WTC11 (cell line): ENCODE results near the gene CTNNA3. TPM values are rescaled to one million over a fixed set of nuclear protein-coding genes. Genes with fewer than 3 reads are reported as not detected.

ENCODE experiments used
- ATAC-seq: fragments of 200-7000 bp; cut with Tn5 transposase; 2 replicates; pipeline ENCODE4 v1.10.0; 2021; ENCODE audit warnings: mild to moderate bottlenecking, moderate library complexity
- CTCF ChIA-PET: fragments of 300-600 bp; sonication (Branson Sonifier 250); formaldehyde crosslinking; loops from one replicate; lab custom pipeline; 2021; ENCODE audit warnings: antibody characterized with exemption; lab: Charles Lee
- POLR2A ChIA-PET: fragments of 350-600 bp; sonication (Branson Sonifier 250); formaldehyde crosslinking; loops from one replicate; lab custom pipeline; 2021; ENCODE audit warnings: antibody characterized with exemption; lab: Charles Lee
- DNase-seq: peaks from one replicate; pipeline ENCODE4 v3.0.0; 2021; ENCODE audit warnings: low spot score
- H3K27ac Mint-ChIP-seq: 2 replicates; pipeline ENCODE4 v1.8.0; 2021; ENCODE audit warnings: mixed read lengths
- H3K27me3 Mint-ChIP-seq: 2 replicates; pipeline ENCODE4 v1.8.0; 2021; ENCODE audit warnings: low read depth, mild to moderate bottlenecking, moderate library complexity, mixed read lengths
- H3K36me3 Mint-ChIP-seq: 2 replicates; pipeline ENCODE4 v1.8.0; 2021; ENCODE audit warnings: mixed read lengths
- H3K4me1 Mint-ChIP-seq: 2 replicates; pipeline ENCODE4 v1.8.0; 2022; ENCODE audit warnings: mixed read lengths
- H3K4me3 Mint-ChIP-seq: 2 replicates; pipeline ENCODE4 v1.8.0; 2021; ENCODE audit warnings: mild to moderate bottlenecking, moderate library complexity, mixed read lengths
- H3K9me3 Mint-ChIP-seq: 2 replicates; pipeline ENCODE4 v1.8.0; 2021; ENCODE audit warnings: mixed read lengths
- CBFB ChIP-seq: sonication (generic); formaldehyde crosslinking; IDR thresholded peaks from 2 replicates; pipeline ENCODE4 v1.8.1; 2022; ENCODE audit warnings: mild to moderate bottlenecking, low read depth, missing genetic modification reagents
- E2F1 ChIP-seq: sonication (generic); formaldehyde crosslinking; IDR thresholded peaks from 2 replicates; pipeline ENCODE4 v1.8.0; 2022; ENCODE audit warnings: mild to moderate bottlenecking, missing genetic modification reagents
- FOXK1 ChIP-seq: sonication (generic); formaldehyde crosslinking; IDR thresholded peaks from 2 replicates; pipeline ENCODE4 v1.8.0; 2022; ENCODE audit warnings: mild to moderate bottlenecking, moderate library complexity, missing genetic modification reagents
- FOXP4 ChIP-seq: sonication (generic); formaldehyde crosslinking; IDR thresholded peaks from 2 replicates; pipeline ENCODE4 v1.8.0; 2022; ENCODE audit warnings: mild to moderate bottlenecking, missing genetic modification reagents
- HMGXB4 ChIP-seq: sonication (generic); formaldehyde crosslinking; IDR thresholded peaks from 2 replicates; pipeline ENCODE4 v1.8.1; 2023; ENCODE audit warnings: mild to moderate bottlenecking, moderate library complexity, missing genetic modification reagents
- JUN ChIP-seq: sonication (generic); formaldehyde crosslinking; IDR thresholded peaks from 2 replicates; pipeline ENCODE4 v1.8.0; 2023; ENCODE audit warnings: mild to moderate bottlenecking, missing genetic modification reagents
- NFE2L1 ChIP-seq: sonication (generic); formaldehyde crosslinking; IDR thresholded peaks from 2 replicates; pipeline ENCODE4 v1.8.1; 2023; ENCODE audit warnings: missing genetic modification reagents
- OVOL2 ChIP-seq: fragments of 250-450 bp; sonication (Bioruptor Pico); IDR thresholded peaks from 2 replicates; pipeline ENCODE4 v1.9.0; 2021; ENCODE audit warnings: mild to moderate bottlenecking, borderline replicate concordance
- SMAD4 ChIP-seq: sonication (generic); formaldehyde crosslinking; IDR thresholded peaks from 2 replicates; pipeline ENCODE4 v1.8.0; 2022; ENCODE audit warnings: mild to moderate bottlenecking, missing genetic modification reagents
- TP53 ChIP-seq: sonication (generic); formaldehyde crosslinking; IDR thresholded peaks from 2 replicates; pipeline ENCODE4 v1.8.1; 2023; ENCODE audit warnings: mild to moderate bottlenecking, missing genetic modification reagents
- total RNA-seq: library from RNA; stranded (reverse); gene quantifications from 3 replicates; pipeline ENCODE4 v1.2.3, GENCODE V29; 2021
- TF ChIP-seq, protein P1 (sequence below): fragments of 250-450 bp; sonication (Bioruptor Pico); IDR thresholded peaks from 2 replicates; pipeline ENCODE4 v1.9.0; 2021; ENCODE audit warnings: moderate library complexity, mild to moderate bottlenecking, inconsistent platforms, borderline replicate concordance
- TF ChIP-seq, protein P2 (sequence below): sonication (generic); formaldehyde crosslinking; conservative IDR thresholded peaks from 2 replicates; pipeline ENCODE4 v1.8.1; 2023; ENCODE audit warnings: mild to moderate bottlenecking, low read depth, missing genetic modification reagents, moderate library complexity
- TF ChIP-seq, protein P3 (sequence below): sonication (generic); formaldehyde crosslinking; IDR thresholded peaks from 2 replicates; pipeline ENCODE4 v1.8.0; 2023; ENCODE audit warnings: missing genetic modification reagents, mild to moderate bottlenecking, borderline replicate concordance
- TF ChIP-seq, protein P4 (sequence below): sonication (generic); formaldehyde crosslinking; IDR thresholded peaks from 2 replicates; pipeline ENCODE4 v1.8.1; 2022; ENCODE audit warnings: low read depth, mild to moderate bottlenecking, moderate library complexity, missing genetic modification reagents, borderline replicate concordance

CTNNA3 gene
- total RNA-seq, 1 experiment from 2014 or later, result 6.1 TPM

DNA sequence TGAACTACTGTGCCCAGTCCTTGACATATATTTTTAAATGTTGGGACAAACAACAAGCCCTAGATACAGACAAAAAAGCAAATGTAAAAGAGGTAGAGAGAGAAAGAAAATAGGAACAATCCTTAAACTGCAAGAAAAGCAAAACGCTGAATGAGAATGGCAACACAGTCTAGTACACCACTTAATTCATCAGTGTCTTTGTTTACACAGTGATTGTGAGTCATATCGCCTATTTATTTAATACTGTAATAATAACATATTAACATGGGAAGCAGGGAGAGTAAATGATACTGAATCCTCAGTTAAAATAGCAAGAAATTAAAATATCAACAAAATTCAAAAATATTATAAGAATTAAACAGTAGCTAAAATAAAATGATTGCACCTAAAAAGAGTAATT is 780.0 kb downstream of the CTNNA3 start:
- Mint-ChIP-seq H3K27ac (no peak overlapping the region), H3K4me1 (peaks cover 6% of the 10 kb centered on the region), H3K9me3 (peaks cover 5% of the 10 kb centered on the region)

DNA sequence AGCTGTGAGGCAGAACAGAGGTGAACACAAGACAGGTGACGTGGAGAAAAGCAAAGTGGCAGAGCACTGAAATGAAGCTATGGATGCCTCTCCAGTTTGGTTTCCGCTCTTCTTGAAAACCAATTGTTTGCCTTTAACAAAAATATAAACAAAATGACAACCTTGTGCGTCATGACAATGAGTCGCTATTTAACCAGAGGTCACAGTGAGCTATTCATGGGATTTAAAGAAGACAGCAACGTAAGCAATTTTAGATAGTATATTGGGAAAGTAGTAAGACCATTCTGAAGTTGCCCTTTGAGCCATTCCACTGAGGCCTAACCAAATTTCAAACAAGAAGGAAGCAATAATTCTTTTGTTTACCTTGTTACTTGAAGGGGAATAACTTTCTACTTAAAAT is 785.3 kb downstream of the CTNNA3 start:
- CTCF ChIA-PET, result interaction anchor here (1.3 kb wide), 1 partner anchor 325 kb away, joined by 3 read pairs; no protein-coding TSS in a partner anchor
- TF ChIP-seq, protein P1, sequence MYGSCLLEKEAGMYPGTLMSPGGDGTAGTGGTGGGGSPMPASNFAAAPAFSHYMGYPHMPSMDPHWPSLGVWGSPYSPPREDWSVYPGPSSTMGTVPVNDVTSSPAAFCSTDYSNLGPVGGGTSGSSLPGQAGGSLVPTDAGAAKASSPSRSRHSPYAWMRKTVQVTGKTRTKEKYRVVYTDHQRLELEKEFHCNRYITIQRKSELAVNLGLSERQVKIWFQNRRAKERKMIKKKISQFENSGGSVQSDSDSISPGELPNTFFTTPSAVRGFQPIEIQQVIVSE (CRISPR knock-in tag), result no peak
- TF ChIP-seq JUN (CRISPR knock-in tag) (no peak), NFE2L1 (no peak), CBFB (CRISPR knock-in tag) (no peak), FOXK1 (CRISPR knock-in tag) (no peak), SMAD4 (CRISPR knock-in tag) (no peak)
- TF ChIP-seq, protein P2, sequence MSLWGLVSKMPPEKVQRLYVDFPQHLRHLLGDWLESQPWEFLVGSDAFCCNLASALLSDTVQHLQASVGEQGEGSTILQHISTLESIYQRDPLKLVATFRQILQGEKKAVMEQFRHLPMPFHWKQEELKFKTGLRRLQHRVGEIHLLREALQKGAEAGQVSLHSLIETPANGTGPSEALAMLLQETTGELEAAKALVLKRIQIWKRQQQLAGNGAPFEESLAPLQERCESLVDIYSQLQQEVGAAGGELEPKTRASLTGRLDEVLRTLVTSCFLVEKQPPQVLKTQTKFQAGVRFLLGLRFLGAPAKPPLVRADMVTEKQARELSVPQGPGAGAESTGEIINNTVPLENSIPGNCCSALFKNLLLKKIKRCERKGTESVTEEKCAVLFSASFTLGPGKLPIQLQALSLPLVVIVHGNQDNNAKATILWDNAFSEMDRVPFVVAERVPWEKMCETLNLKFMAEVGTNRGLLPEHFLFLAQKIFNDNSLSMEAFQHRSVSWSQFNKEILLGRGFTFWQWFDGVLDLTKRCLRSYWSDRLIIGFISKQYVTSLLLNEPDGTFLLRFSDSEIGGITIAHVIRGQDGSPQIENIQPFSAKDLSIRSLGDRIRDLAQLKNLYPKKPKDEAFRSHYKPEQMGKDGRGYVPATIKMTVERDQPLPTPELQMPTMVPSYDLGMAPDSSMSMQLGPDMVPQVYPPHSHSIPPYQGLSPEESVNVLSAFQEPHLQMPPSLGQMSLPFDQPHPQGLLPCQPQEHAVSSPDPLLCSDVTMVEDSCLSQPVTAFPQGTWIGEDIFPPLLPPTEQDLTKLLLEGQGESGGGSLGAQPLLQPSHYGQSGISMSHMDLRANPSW (CRISPR knock-in tag), result no peak
- TF ChIP-seq, protein P3, sequence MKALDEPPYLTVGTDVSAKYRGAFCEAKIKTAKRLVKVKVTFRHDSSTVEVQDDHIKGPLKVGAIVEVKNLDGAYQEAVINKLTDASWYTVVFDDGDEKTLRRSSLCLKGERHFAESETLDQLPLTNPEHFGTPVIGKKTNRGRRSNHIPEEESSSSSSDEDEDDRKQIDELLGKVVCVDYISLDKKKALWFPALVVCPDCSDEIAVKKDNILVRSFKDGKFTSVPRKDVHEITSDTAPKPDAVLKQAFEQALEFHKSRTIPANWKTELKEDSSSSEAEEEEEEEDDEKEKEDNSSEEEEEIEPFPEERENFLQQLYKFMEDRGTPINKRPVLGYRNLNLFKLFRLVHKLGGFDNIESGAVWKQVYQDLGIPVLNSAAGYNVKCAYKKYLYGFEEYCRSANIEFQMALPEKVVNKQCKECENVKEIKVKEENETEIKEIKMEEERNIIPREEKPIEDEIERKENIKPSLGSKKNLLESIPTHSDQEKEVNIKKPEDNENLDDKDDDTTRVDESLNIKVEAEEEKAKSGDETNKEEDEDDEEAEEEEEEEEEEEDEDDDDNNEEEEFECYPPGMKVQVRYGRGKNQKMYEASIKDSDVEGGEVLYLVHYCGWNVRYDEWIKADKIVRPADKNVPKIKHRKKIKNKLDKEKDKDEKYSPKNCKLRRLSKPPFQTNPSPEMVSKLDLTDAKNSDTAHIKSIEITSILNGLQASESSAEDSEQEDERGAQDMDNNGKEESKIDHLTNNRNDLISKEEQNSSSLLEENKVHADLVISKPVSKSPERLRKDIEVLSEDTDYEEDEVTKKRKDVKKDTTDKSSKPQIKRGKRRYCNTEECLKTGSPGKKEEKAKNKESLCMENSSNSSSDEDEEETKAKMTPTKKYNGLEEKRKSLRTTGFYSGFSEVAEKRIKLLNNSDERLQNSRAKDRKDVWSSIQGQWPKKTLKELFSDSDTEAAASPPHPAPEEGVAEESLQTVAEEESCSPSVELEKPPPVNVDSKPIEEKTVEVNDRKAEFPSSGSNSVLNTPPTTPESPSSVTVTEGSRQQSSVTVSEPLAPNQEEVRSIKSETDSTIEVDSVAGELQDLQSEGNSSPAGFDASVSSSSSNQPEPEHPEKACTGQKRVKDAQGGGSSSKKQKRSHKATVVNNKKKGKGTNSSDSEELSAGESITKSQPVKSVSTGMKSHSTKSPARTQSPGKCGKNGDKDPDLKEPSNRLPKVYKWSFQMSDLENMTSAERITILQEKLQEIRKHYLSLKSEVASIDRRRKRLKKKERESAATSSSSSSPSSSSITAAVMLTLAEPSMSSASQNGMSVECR (CRISPR knock-in tag), result no peak

More for the DNA sequence above, 780.0 kb downstream of the CTNNA3 start:
- H3K36me3 Mint-ChIP-seq, result 0 out of 2 replicates have a peak, but pooled peaks cover 3% of the 10 kb centered on the region
- H3K27me3 Mint-ChIP-seq, result no peaks in the 10 kb centered on the region; the same call in 1 of the 2 replicates
- DNase-seq (no peak), ATAC-seq (no peak)
- POLR2A ChIA-PET, result no interaction called here
- TF ChIP-seq, protein P4, sequence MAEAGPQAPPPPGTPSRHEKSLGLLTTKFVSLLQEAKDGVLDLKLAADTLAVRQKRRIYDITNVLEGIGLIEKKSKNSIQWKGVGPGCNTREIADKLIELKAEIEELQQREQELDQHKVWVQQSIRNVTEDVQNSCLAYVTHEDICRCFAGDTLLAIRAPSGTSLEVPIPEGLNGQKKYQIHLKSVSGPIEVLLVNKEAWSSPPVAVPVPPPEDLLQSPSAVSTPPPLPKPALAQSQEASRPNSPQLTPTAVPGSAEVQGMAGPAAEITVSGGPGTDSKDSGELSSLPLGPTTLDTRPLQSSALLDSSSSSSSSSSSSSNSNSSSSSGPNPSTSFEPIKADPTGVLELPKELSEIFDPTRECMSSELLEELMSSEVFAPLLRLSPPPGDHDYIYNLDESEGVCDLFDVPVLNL, result no peak
- TF ChIP-seq FOXP4 (CRISPR knock-in tag), result no peak
- TF ChIP-seq OVOL2, result no peak
- TF ChIP-seq E2F1, result no peak
- no peak for TF ChIP-seq TP53 (CRISPR knock-in tag)
- no peak for TF ChIP-seq HMGXB4 (CRISPR knock-in tag)
- CTCF ChIA-PET, result interaction anchor here (0.7 to 1.9 kb wide), 4 partner anchors 10 to 16 kb away, joined by 3 to 14 read pairs (median 9); partner anchors contain the start of gene LRRTM3
- H3K4me3 Mint-ChIP-seq, result no peak overlapping the region

More for the DNA sequence above, 785.3 kb downstream of the CTNNA3 start:
- no peaks in the 10 kb centered on the region for H3K9me3 Mint-ChIP-seq
- H3K27ac Mint-ChIP-seq, result no peak overlapping the region
- H3K36me3 Mint-ChIP-seq, result no peaks in the 10 kb centered on the region
- DNase-seq (no peak), ATAC-seq (no peak)
- POLR2A ChIA-PET, result no interaction called here
- no peaks in the 10 kb centered on the region for H3K4me1 Mint-ChIP-seq
- H3K27me3 Mint-ChIP-seq, result no peaks in the 10 kb centered on the region
- no peak overlapping the region for H3K4me3 Mint-ChIP-seq
